Ovary (tissue), 9 donors: ENCODE results near the gene NAPG. TPM values are rescaled to one million over a fixed set of nuclear protein-coding genes. Genes with fewer than 3 reads are reported as not detected.
"Not testable (repeated sequence)": the region's sequence is repeated elsewhere in the genome, so short reads cannot be mapped to it uniquely, and the experiment has no call there.

Experiments used
- DNase-seq, 5 donors: peaks; one replicate each; pipeline ENCODE4 v3.0.0-alpha.2; 2019 to 2020
- H3K27ac ChIP-seq, 2 donors: fragments of 200-600 bp; one replicate each; pipeline versions ENCODE4 v1.5.1 to v1.8.0; 2019 to 2022
- H3K27me3 ChIP-seq: fragments of 200-600 bp; one replicate; pipeline ENCODE4 v1.8.0; 2022
- H3K36me3 ChIP-seq: fragments of 200-600 bp; sonication (generic); one replicate; pipeline ENCODE4 v1.5.1; 2019
- H3K4me1 ChIP-seq: one replicate; pipeline ENCODE4 v1.8.1; 2013; ENCODE audit warnings: mild to moderate bottlenecking, moderate library complexity; ENCODE audit not compliant: insufficient read depth
- H3K4me3 ChIP-seq: fragments of 200-600 bp; sonication (generic); one replicate; pipeline ENCODE4 v1.5.1; 2017
- H3K9me3 ChIP-seq, 2 donors: fragments of 200-600 bp in 1 of 2; sonication (generic) in 1 of 2; one replicate each; pipeline versions ENCODE4 v1.5.1 to v1.8.1; 2013 to 2019; ENCODE audit warnings: mild to moderate bottlenecking in 1 of 2, moderate library complexity in 1 of 2
- EP300 ChIP-seq: sonication (generic); formaldehyde crosslinking; IDR thresholded peaks from one replicate; pipeline ENCODE4 v1.6.1; 2017; ENCODE audit warnings: antibody characterized with exemption
- POLR2A ChIP-seq: fragments of 450-650 bp; IDR thresholded peaks from one replicate; pipeline ENCODE4 v1.6.1; 2017; ENCODE audit warnings: antibody characterized with exemption, mild to moderate bottlenecking, moderate library complexity
- WGBS, 3 donors: extraction: QIAGEN DNeasy Blood & Tissue Kit in 1 of 3; methylation state at CpG; one replicate each; pipeline versions ENCODE4 v1.1.5 to v1.1.7; 2013 to 2017; 5-methylcytosine and 5-hydroxymethylcytosine counted together
- intact Hi-C, 4 donors: fragments of 100-400 bp; cut with DNase I; formaldehyde crosslinking; loops; one replicate each; pipeline versions ENCODE4 v1.11.0 to v1.15.1; 2022 to 2023
- polyA plus RNA-seq, 2 donors: library from polyadenylated mRNA; stranded (reverse); fragments of 200-250 nt in 1 of 2; fragments of 350-450 nt in 1 of 2; fragmentation: Illumina TruSeq in 1 of 2; extraction: RNeasy Lipid Tissue Mini Kit (QIAGEN cat#74804) in 1 of 2; gene quantifications; one replicate each; pipeline ENCODE4 v1.2.3, GENCODE V29; 2013 to 2014
- total RNA-seq, 7 donors: library from RNA; depleted of rRNA in 2 of 7; stranded (reverse); fragments of >200 nt in 2 of 7; fragmentation: NEBNext Ultra II Directional in 3 of 7; extraction: Animal tissue kit (Norgen Biotek cat#: 25700) in 3 of 7; gene quantifications; one replicate each; pipeline versions ENCODE4 v1.1.0 to v1.2.4, GENCODE V29; 2016 to 2023
- TF ChIP-seq, protein P1 (sequence below), 3 donors: fragments of 450-650 bp in 2 of 3; fragments of 200-600 bp in 1 of 3; IDR thresholded peaks; one replicate each; pipeline versions ENCODE4 v1.5.1 to v1.8.0; 2016 to 2022; ENCODE audit warnings: antibody characterized with exemption in 3 of 3, mild to moderate bottlenecking in 1 of 3
- donor health status: DM: no; HTN: no; CAD: no; lungs with moderate emphysema.
- donor health status: DM: no; HTN: no; CAD: no.
- donor health status: Bipolar disorder and iron deficiency.
- donor health status: DM: yes; HTN: yes; CAD: no.
- donor health status: DM: no; HTN: no; CAD: no.
- donor health status: DM: yes; HTN: yes; CAD: no.

Gene NAPG
- total and polyA plus RNA-seq, 9 donors: 7.9 to 25.8 (median 20.7) TPM

DNA sequence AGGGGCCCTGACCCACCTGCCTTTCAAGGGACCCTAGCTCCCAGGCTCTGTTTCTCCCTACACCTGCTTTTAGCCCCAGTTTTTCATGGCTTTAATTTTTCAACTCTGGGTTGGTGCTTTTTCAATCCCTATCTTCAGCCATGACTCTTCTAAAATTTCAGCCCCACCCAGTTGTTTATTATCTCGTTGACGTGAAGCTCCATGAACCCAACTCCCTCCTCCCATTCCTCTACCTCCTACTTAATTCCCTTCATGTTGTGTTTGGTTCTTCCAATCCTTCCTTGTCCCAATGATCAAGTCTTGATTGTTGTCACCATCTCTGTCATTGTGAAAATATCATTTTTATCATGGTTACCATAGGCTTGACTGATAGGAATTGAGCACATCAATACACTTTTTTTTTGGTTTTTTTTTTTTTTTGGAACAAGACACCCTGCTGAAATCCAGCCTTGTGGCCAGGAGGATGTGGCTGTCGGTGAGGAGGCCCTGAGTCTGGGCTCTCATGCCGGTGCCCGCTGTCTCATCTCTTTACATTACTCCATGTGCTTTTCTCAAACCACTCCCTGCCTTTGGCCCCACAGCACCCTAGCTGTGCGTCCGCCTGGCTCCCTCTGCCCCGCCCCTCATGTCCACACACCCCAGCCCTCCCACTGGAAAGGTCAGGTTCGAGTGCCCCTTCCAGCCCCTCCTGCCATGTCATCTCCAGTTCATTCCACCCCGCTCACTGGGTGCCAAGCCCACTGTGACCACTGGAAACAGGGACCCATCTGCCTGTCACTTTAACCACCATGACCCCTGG, 39.3 kb downstream of the NAPG start:
- Histone ChIP-seq H3K27me3 (no peaks in the 10 kb centered on the region), H3K4me1 (no peaks in the 10 kb centered on the region), H3K4me3 (no peak overlapping the region), H3K27ac (no peak overlapping the region), H3K9me3 (no peaks in the 10 kb centered on the region), H3K36me3 (no peaks in the 10 kb centered on the region)
- intact Hi-C loops: loop anchor here (10.0 kb wide), 4 partner anchors 580 to 1000 kb away; partner anchors contain the start of gene PIEZO2 (in 1 of the 4)
- 85 to 88% (median 85%) methylated on average over 10 of the region's 10 CpGs for WGBS, 3 donors
- no peak for DNase-seq
- TF ChIP-seq, protein P1, sequence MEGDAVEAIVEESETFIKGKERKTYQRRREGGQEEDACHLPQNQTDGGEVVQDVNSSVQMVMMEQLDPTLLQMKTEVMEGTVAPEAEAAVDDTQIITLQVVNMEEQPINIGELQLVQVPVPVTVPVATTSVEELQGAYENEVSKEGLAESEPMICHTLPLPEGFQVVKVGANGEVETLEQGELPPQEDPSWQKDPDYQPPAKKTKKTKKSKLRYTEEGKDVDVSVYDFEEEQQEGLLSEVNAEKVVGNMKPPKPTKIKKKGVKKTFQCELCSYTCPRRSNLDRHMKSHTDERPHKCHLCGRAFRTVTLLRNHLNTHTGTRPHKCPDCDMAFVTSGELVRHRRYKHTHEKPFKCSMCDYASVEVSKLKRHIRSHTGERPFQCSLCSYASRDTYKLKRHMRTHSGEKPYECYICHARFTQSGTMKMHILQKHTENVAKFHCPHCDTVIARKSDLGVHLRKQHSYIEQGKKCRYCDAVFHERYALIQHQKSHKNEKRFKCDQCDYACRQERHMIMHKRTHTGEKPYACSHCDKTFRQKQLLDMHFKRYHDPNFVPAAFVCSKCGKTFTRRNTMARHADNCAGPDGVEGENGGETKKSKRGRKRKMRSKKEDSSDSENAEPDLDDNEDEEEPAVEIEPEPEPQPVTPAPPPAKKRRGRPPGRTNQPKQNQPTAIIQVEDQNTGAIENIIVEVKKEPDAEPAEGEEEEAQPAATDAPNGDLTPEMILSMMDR (IDR thresholded peaks at IDR 0.05): no peak
- no peak for TF ChIP-seq EP300
- TF ChIP-seq POLR2A: no peak

DNA sequence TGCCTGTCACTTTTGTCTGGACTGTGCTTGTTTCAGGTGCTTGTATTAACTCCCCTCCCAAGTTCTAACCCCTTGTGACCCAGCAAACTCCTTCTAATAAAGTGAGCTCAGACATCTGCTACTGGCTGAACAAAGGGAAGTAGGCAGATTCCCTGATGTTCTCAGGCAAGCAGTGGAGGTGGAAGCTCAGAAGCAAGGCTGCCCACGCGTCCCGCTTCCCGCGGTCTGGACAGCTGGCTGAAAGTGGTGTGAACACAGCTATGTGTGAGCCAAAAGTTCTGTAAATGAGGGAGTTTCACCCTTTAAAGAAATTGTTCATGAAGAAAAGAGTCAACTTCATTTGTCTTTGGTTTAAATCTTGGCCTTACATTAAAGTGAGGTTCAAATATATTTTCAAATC, 40.0 kb downstream of the NAPG start:
- TF ChIP-seq POLR2A (no peak), EP300 (no peak)
- TF ChIP-seq, protein P1 (IDR thresholded peaks at IDR 0.05): no peak
- no peak overlapping the region for H3K27ac ChIP-seq
- no peak for DNase-seq
- WGBS, 3 donors: 15 to 31% (median 18%) methylated on average over 5 of the region's 5 CpGs
- no peak overlapping the region for H3K4me3 ChIP-seq
- no peaks in the 10 kb centered on the region for H3K27me3 ChIP-seq
- no peaks in the 10 kb centered on the region for H3K9me3 ChIP-seq
- no peaks in the 10 kb centered on the region for H3K36me3 ChIP-seq
- intact Hi-C loops: loop anchor here (10.0 kb wide), 4 partner anchors 579 to 999 kb away; partner anchors contain the start of gene PIEZO2 (in 1 of the 4)
- H3K4me1 ChIP-seq: no peaks in the 10 kb centered on the region

DNA sequence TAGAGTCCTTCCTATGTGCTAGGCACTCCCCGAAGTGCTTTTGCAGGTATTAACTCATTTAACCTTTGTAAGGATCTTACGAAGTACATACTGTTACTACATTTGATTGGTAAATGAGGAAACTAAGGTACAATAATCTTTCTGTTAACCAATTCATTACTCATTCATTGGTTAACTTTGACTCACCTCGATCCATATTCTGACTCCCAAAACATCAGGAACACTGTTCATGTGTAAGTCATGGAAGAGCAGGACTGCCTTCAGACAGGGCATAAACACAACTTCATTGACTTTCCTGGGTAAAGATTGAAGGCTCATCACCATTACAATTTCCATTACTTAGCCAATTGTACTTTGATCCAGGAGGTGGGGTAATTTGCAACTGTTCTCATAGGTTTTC, 40.6 kb downstream of the NAPG start:
- Histone ChIP-seq H3K36me3 (no peaks in the 10 kb centered on the region), H3K27ac (no peak overlapping the region), H3K27me3 (no peaks in the 10 kb centered on the region), H3K4me3 (no peak overlapping the region), H3K4me1 (no peaks in the 10 kb centered on the region), H3K9me3 (no peaks in the 10 kb centered on the region)
- WGBS, 3 donors: 82 to 94% (median 82%) methylated on average over 3 of the region's 3 CpGs
- no peak for DNase-seq
- TF ChIP-seq EP300 (no peak), POLR2A (no peak)
- TF ChIP-seq, protein P1 (IDR thresholded peaks at IDR 0.05): no peak
- intact Hi-C loops: loop anchor here (10.0 kb wide), 4 partner anchors 578 to 998 kb away; partner anchors contain the start of gene PIEZO2 (in 1 of the 4)

DNA sequence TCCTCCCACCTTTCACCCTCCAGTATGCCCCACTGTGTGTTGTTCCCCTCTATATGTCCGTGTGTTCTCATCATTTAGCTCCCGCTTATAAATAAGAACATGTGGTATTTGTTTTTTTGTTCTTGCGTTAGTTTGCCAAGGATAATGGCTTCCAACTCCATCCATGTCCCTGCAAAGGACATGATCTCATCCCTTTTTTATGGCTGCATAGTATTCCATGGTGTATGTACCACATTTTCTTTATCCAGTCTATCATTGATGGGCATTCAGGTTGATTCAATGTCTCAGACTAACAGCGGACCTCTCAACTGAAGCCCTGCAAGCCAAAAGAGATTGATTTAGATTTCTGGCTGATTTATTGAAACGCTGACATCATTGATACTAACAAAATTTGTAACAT, 44.1 kb downstream of the NAPG start:
- H3K27me3 ChIP-seq, H3K9me3 ChIP-seq, H3K4me3 ChIP-seq, H3K36me3 ChIP-seq, H3K27ac ChIP-seq, DNase-seq, H3K4me1 ChIP-seq: not testable (repeated sequence)
- WGBS, 3 donors: 81 to 94% (median 85%) methylated on average over 5 of the region's 5 CpGs
- intact Hi-C loops: loop anchor here (10.0 kb wide), 4 partner anchors 575 to 995 kb away; partner anchors contain the start of gene PIEZO2 (in 1 of the 4)

DNA sequence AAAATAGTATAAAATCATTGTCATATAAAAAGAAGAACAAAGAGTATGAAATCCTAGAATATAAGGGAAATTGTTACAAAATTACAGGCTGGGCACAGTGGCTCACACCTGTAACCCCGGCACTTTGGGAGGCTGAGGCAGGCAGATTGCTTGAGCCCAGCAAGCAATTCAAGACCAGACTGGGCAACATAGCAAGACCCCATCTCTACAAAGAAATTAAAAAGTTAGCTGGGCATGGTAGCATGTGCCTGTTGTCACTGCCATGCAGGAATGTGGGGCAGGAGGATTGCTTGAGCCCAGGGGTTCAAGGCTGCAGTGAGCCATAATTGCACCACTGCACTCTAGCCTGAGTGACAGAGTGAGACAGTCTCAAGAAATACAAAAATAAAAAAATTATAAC, 44.8 kb downstream of the NAPG start:
- no peak for DNase-seq
- H3K9me3 ChIP-seq: no peaks in the 10 kb centered on the region
- no peaks in the 10 kb centered on the region for H3K36me3 ChIP-seq
- no peaks in the 10 kb centered on the region for H3K27me3 ChIP-seq
- no peak overlapping the region for H3K4me3 ChIP-seq
- H3K27ac ChIP-seq: no peak overlapping the region
- no peaks in the 10 kb centered on the region for H3K4me1 ChIP-seq
- intact Hi-C loops: no loop called here
- TF ChIP-seq POLR2A: no peak
- TF ChIP-seq EP300: no peak
- TF ChIP-seq, protein P1 (IDR thresholded peaks at IDR 0.05): no peak
- 89 to 100% (median 94%) methylated on average over 1 of the region's 1 CpG for WGBS, 3 donors
